Nephron (organoid): ENCODE measurements around the gene COLGALT1.
"Not testable (repeated sequence)": the region's sequence is repeated elsewhere in the genome, so short reads cannot be mapped to it uniquely, and the experiment has no call there.

Experiments
- H3K27ac Mint-ChIP-seq, 3 experiments: 2 replicates each; pipeline ENCODE4 v1.8.0; 2020; ENCODE audit warnings: mixed read lengths in 3 of 3, mild to moderate bottlenecking in 2 of 3, moderate library complexity in 1 of 3
- H3K27me3 Mint-ChIP-seq: 2 replicates; pipeline ENCODE4 v1.8.0; 2021; ENCODE audit warnings: low read depth, mild to moderate bottlenecking, moderate library complexity, mixed read lengths
- H3K36me3 Mint-ChIP-seq: 2 replicates; pipeline ENCODE4 v1.8.0; 2020; ENCODE audit warnings: low read depth, mixed read lengths
- H3K4me1 Mint-ChIP-seq: 2 replicates; pipeline ENCODE4 v1.8.0; 2020; ENCODE audit warnings: mixed read lengths
- H3K4me3 Mint-ChIP-seq, 3 experiments: 2 replicates each; pipeline ENCODE4 v1.8.0; 2020; ENCODE audit warnings: mild to moderate bottlenecking in 3 of 3, mixed read lengths in 3 of 3, moderate library complexity in 2 of 3
- H3K9me3 Mint-ChIP-seq: 2 replicates; pipeline ENCODE4 v1.8.0; 2020; ENCODE audit warnings: mixed read lengths
- TF ChIP-seq, protein P1 (sequence below), 3 experiments: fragments of 200-600 bp; sonication (generic); IDR thresholded peaks; one replicate each; pipeline ENCODE4 v1.5.0; 2021; ENCODE audit warnings: antibody characterized with exemption in 3 of 3; ENCODE audit not compliant: unreplicated experiment in 3 of 3

Gene COLGALT1

DNA sequence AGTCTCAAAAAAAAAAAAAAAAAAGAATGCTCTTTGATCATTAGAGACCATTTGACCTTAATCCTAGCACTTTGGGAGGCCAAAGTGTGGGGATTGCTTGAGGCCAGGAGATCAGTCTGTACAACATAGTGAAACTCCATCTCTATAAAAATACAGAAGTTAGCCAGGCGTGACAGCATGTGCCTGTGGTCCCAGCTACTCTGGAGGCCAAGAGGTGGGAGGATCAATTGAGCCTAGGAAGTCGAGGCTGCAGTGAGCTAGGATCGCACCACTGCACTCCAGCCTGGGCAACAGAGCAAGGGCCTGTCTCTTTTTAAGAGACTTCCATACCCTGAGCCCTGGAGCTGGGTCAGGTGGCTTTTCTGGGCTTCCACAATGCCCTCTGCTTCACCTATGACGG is 11.5 kb upstream of the COLGALT1 start:
- H3K4me3 Mint-ChIP-seq: no peak overlapping the region
- peaks cover 28% of the 10 kb centered on the region for H3K27me3 Mint-ChIP-seq
- no peaks in the 10 kb centered on the region for H3K9me3 Mint-ChIP-seq
- TF ChIP-seq, protein P1, sequence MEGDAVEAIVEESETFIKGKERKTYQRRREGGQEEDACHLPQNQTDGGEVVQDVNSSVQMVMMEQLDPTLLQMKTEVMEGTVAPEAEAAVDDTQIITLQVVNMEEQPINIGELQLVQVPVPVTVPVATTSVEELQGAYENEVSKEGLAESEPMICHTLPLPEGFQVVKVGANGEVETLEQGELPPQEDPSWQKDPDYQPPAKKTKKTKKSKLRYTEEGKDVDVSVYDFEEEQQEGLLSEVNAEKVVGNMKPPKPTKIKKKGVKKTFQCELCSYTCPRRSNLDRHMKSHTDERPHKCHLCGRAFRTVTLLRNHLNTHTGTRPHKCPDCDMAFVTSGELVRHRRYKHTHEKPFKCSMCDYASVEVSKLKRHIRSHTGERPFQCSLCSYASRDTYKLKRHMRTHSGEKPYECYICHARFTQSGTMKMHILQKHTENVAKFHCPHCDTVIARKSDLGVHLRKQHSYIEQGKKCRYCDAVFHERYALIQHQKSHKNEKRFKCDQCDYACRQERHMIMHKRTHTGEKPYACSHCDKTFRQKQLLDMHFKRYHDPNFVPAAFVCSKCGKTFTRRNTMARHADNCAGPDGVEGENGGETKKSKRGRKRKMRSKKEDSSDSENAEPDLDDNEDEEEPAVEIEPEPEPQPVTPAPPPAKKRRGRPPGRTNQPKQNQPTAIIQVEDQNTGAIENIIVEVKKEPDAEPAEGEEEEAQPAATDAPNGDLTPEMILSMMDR (IDR thresholded peaks at IDR 0.05; ENCODE audit: unreplicated experiment in 3 of 3): no peak
- H3K27ac Mint-ChIP-seq: no peak overlapping the region
- peaks cover 5% of the 10 kb centered on the region for H3K4me1 Mint-ChIP-seq
- H3K36me3 Mint-ChIP-seq: no peaks in the 10 kb centered on the region

DNA sequence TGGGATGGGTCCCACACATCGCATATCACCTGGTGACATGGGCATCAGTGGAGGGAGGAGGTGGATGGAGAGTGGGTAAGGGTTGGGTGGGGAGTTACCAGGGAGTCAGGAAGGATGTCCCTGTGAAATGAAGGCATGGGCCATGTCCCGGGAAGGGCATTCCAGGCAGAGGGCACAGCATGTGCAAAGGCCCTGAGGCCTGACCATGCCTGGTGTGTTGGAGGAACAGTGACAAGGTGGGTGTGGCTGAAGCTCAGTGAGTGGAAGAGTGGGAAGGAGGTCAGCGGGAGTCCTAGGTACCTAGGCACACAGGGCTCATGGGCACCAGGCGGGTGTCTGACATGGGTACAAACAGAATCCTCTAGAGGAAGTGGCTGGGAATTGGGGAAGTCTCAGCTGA is 11.0 kb upstream of the COLGALT1 start:
- Mint-ChIP-seq H3K36me3 (no peaks in the 10 kb centered on the region), H3K27me3 (peaks cover 27% of the 10 kb centered on the region)

GRCh38 chr19:17548145-17548544 is 7.3 kb upstream of the COLGALT1 start:
- TF ChIP-seq, protein P1 (IDR thresholded peaks at IDR 0.05; ENCODE audit: unreplicated experiment in 3 of 3): no peak
- H3K9me3 Mint-ChIP-seq: peaks cover under 1% of the 10 kb centered on the region
- H3K36me3 Mint-ChIP-seq: no peaks in the 10 kb centered on the region
- no peak overlapping the region for H3K27ac Mint-ChIP-seq
- no peak overlapping the region for H3K4me3 Mint-ChIP-seq
- H3K27me3 Mint-ChIP-seq: peaks cover 16% of the 10 kb centered on the region
- H3K4me1 Mint-ChIP-seq: peaks cover 7% of the 10 kb centered on the region

More for the DNA sequence above, 11.0 kb upstream of the COLGALT1 start:
- TF ChIP-seq, protein P1 (IDR thresholded peaks at IDR 0.05; ENCODE audit: unreplicated experiment in 3 of 3): no peak
- Mint-ChIP-seq H3K9me3 (no peaks in the 10 kb centered on the region), H3K27ac (no peak overlapping the region), H3K4me1 (peaks cover 5% of the 10 kb centered on the region), H3K4me3 (no peak overlapping the region)

GRCh38 chr19:17549085-17549740 is 6.2 kb upstream of the COLGALT1 start:
- H3K9me3 Mint-ChIP-seq: peaks cover 2% of the 10 kb centered on the region
- H3K27me3 Mint-ChIP-seq: peaks cover 12% of the 10 kb centered on the region
- TF ChIP-seq, protein P1 (IDR thresholded peaks at IDR 0.05; ENCODE audit: unreplicated experiment in 3 of 3): no peak
- H3K36me3 Mint-ChIP-seq: no peaks in the 10 kb centered on the region
- H3K27ac Mint-ChIP-seq: no peak overlapping the region
- peaks cover 13% of the 10 kb centered on the region for H3K4me1 Mint-ChIP-seq
- H3K4me3 Mint-ChIP-seq: no peak overlapping the region

DNA sequence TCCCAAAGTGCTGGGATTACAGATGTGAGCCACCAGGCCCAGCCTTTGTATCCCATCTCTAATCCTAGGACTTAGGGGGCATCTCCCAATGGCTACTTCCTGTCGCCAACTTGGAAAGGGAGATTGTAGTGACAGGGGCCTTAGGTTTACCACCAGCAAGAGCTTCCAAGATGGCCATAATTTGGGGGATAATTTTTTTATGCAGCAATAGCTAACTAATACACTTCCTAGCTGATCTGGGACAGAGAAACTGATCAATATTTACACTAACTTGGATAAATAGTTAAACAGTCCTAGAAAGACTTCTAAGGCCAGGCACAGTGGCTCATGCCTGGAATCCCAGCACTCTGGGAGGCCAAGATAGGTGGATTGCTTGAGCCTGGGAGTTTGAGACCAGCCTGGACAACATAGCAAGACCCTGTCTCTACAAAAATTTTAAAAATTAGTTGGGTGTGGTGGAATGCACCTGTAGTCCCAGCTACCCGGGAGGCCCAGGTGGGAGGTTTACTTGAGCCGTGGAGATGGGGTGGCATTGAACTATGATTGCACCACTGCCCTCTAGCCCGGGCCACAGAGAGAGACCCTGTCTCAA is 5.3 kb upstream of the COLGALT1 start:
- Mint-ChIP-seq H3K4me1 (peaks cover 13% of the 10 kb centered on the region), H3K9me3 (peaks cover 2% of the 10 kb centered on the region), H3K27ac (no peak overlapping the region), H3K4me3 (no peak overlapping the region), H3K36me3 (no peaks in the 10 kb centered on the region), H3K27me3 (peaks cover 12% of the 10 kb centered on the region)
- TF ChIP-seq, protein P1 (IDR thresholded peaks at IDR 0.05; ENCODE audit: unreplicated experiment in 3 of 3): no peak

DNA sequence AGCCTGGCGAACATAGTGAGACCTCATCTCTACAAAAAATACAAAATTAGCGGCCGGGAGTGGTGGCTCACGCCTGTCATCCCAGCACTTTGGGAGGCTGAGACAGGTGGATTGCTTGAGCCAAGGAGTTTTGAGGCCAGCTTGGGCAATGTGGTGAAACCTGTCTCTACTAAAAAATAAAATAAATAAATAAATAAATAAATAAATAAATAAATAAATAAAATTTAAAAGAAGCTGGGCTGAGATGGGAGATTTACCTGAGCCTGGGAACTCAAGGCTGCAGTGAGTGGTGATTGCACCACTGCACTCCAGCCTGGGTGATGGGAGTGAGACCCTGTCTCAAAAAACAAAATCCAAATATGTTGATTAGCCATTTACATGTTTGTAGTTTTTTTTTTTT is 2.7 kb upstream of the COLGALT1 start:
- H3K27me3 Mint-ChIP-seq, H3K4me1 Mint-ChIP-seq, H3K36me3 Mint-ChIP-seq: not testable (repeated sequence)

More for the DNA sequence above, 2.7 kb upstream of the COLGALT1 start:
- not testable (repeated sequence) for H3K4me3 Mint-ChIP-seq, H3K9me3 Mint-ChIP-seq
- H3K27ac Mint-ChIP-seq: peak overlapping the region in 1 of 3 experiments; percentile 88
